SK-MEL-5 (cell line): ENCODE data around the gene SYT17. TPM values are rescaled to one million over a fixed set of nuclear protein-coding genes. Genes with fewer than 3 reads are reported as not detected.

Experiments
- DNase-seq: peaks from one replicate; pipeline ENCODE4 v3.0.0-alpha.2; 2016; ENCODE audit warnings: low read depth, low spot score
- in situ Hi-C: cut with HindIII; loops from 2 replicates; pipeline ENCODE4 v1.10.0; 2016; ENCODE audit warnings: low sequenced_read_pairs, high pct_unique_total_duplicates, low pct_unique_long_range_greater_than_20kb
- total RNA-seq: library from RNA; depleted of rRNA; stranded (reverse); fragments of >200 nt; shearing (Covaris generic); gene quantifications from 2 replicates; pipeline ENCODE4 v1.2.3, GENCODE V29; 2014

SYT17 gene
- total RNA-seq, 1 experiment from 2014 or later, result 17.3 TPM

DNA sequence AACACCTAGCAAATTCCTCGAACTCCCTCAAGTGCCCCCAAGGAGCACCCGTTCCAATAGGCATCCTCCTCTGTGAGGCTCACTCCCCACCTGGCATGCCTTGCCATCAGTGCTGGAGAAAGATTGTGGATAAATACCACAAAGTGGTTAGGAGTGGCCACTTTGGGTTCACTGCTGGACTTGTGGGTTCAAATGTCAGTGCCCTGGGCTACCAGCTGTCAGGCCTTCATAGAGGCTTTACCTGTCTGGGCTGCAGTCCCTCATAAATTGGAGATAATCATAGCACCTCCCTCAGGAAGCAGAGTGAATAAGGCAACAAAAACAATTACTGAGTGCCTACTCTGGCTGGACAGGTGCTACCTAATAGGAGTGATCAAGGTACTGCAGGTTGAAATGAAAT lies 1.5 kb upstream of the SYT17 start:
- no peak for DNase-seq
- in situ Hi-C loops, result no loop called here

- DNase-seq, result peak; percentile 13
- in situ Hi-C loops, result no loop called here
Measured at GRCh38 chr16:19168371-19169081, 486 bp downstream of the SYT17 start.

GRCh38 chr16:19169082-19169639 lies 1.1 kb downstream of the SYT17 start:
- in situ Hi-C loops, result no loop called here
- DNase-seq, result no peak

- DNase-seq, result no peak
- in situ Hi-C loops, result no loop called here
Measured at GRCh38 chr16:19170043-19170655, 2.1 kb downstream of the SYT17 start.

- DNase-seq, result no peak
- in situ Hi-C loops, result no loop called here
Measured at GRCh38 chr16:19172098-19172780, 4.2 kb downstream of the SYT17 start.

GRCh38 chr16:19173059-19173458 lies 5.0 kb downstream of the SYT17 start:
- in situ Hi-C loops, result no loop called here
- DNase-seq, result no peak

- in situ Hi-C loops, result no loop called here
- DNase-seq, result no peak
Measured at GRCh38 chr16:19173649-19174383, 5.8 kb downstream of the SYT17 start.

DNA sequence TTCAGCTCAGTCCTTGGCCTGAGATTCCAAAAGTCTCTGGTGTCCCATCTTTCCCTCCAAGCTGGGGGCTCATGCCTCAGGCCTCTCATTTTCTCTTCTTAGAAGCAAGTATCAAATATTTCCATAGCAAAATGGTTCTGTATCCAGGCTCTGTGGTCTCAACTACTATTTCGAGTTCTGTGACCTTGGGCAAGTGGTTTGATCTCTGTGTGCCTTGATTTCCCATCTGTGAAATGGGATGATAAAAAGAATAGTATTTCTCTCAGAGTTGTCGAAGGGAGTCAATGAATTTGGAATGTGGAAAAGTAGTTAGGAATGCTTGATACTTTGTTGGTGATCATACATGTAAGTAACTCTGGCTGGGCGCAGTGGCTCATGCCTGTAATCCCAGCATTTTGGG lies 6.4 kb downstream of the SYT17 start:
- DNase-seq, result no peak
- in situ Hi-C loops, result no loop called here

GRCh38 chr16:19175492-19176262 lies 7.6 kb downstream of the SYT17 start:
- DNase-seq, result no peak
- in situ Hi-C loops, result no loop called here

DNA sequence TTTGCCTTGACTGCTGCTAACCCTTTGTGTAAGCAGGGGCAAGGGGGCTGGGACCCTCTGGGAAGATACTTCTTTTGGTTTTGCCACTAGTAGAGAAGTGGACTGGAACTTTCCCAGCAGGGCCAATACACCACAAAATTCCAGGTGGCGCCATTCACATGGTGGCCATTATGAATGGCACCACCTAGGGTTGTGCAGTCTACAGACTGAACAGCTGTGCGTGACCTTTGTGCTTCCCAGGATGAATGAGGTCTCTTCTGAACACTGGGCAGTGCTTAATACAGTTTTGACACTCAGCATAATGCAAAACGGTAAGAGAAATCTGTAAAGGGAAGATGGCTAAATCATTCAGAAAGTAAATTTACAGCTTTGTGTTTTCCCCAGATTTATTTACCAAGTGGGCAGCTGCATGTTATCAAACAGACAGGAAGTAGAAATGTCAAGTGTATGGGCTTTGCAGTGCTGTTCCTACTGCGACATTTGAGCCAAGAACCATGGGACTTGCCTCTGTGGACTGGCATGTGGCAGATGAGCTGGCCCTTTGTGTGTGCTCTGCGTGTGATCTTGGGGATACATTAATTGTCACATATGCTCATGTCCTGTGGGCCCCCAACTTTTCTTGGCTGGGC lies 9.2 kb downstream of the SYT17 start:
- in situ Hi-C loops, result no loop called here
- peak; percentile 38 for DNase-seq

GRCh38 chr16:19179546-19180490 lies 11.8 kb downstream of the SYT17 start:
- DNase-seq, result peak; percentile 75
- in situ Hi-C loops, result no loop called here

- DNase-seq, result no peak
- in situ Hi-C loops, result no loop called here
Measured at GRCh38 chr16:19180741-19181140, 12.7 kb downstream of the SYT17 start.

- in situ Hi-C loops, result no loop called here
- DNase-seq, result no peak
Measured at GRCh38 chr16:19182481-19182880, 14.4 kb downstream of the SYT17 start.

GRCh38 chr16:19183187-19183586 lies 15.1 kb downstream of the SYT17 start:
- DNase-seq, result no peak
- in situ Hi-C loops, result no loop called here

GRCh38 chr16:19184823-19185509 lies 16.9 kb downstream of the SYT17 start:
- in situ Hi-C loops, result no loop called here
- DNase-seq, result no peak

DNA sequence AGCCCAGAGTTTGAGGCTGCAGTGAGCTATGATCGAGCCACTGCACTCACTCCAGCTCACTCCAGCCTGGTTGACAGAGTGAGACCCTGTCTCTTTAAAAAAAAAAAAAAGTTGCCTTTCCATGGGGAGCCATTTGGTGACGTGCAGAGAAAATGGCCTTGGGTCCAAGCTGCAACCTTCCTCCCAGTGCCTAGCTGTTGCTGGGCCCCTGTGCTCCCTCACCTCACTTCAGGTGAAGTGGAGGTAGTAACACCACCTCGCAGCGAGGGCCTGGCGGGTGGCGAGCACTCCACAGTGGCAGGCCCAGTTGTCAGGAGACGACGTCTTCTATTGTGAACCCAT lies 17.4 kb downstream of the SYT17 start:
- in situ Hi-C loops, result no loop called here
- DNase-seq, result no peak
